ENCODE data around the gene DDX17. TPM values are rescaled to one million over a fixed set of nuclear protein-coding genes. Genes with fewer than 3 reads are reported as not detected.
"Not testable (repeated sequence)": the region's sequence is repeated elsewhere in the genome, so short reads cannot be mapped to it uniquely, and the experiment has no call there.

The DDX17 gene
- total RNA-seq, 1 experiment from 2014 or later: 380 TPM

GRCh38 chr22:38491707-38492348 is 14.3 kb downstream of the DDX17 start:
- DNase-seq (ENCODE audit: low read depth): no peak

DNA sequence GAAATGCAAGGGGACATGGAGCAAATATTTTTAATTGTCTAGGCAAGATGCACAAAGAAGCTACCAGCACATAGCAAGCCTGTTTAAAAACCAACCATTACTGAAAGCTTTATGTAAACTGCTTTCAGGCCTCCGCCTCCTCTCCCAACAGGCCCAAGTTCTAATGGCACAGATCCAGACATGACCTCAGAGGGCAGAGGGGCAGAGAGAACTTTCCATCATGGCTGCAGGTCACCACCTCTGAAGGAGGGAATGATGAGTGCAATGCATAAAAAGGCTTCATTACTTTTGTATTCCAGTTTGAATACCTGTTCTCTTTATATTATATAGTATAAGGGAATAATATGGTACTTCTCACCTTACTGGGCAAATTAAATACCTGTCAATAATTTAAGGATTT is 15.2 kb downstream of the DDX17 start:
- peak; percentile 62 for DNase-seq (ENCODE audit: low read depth)

GRCh38 chr22:38490475-38490874 is 15.6 kb downstream of the DDX17 start:
- no peak for DNase-seq (ENCODE audit: low read depth)

DNA sequence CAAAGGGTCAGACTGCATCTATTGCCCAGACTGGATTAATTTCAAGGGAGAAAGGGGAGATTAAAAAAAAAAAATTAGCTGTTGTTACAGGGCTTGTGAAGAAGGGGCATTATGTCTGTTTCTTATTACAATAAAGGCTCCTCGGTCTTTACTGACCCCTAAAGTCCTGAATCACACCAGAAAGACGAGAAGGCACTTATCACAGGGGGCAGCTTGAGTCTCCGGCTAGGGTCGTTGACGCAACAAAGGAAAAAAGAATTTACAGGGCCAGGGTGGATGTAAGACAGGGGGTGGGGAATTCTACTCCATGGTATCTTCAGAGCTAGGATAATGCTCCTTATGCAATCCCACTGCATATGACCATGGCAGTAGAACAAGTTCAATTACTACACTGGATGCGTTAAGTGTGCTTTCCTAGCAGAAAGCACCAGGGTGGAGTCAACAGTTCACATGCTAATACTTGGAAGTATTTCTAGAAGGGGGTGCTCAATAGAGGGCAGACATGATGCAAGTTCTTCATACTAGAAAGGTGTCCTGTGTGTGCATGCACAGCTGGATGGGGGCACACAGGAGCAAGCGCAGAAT is 16.5 kb downstream of the DDX17 start:
- no peak for DNase-seq (ENCODE audit: low read depth)

DNA sequence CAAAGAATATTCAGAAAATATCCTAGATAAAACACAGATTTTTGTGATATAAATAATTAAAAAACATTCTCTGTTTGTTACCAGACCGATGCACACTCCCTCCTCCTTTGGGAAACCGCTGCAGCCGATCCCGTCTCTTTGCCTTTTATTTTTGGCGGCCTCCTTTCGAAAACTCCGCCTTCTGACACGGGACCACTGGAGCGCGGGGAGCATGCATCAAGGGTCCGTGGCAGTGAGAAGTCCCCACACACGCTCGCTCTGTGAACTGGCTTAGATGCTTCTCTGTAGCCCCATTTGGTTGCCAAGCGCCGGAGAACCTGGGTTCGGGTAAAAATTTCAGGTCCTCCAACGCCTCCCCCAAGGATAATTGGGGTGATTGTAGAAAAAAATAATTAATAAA is 17.0 kb downstream of the DDX17 start:
- DNase-seq (ENCODE audit: low read depth): no peak

DNA sequence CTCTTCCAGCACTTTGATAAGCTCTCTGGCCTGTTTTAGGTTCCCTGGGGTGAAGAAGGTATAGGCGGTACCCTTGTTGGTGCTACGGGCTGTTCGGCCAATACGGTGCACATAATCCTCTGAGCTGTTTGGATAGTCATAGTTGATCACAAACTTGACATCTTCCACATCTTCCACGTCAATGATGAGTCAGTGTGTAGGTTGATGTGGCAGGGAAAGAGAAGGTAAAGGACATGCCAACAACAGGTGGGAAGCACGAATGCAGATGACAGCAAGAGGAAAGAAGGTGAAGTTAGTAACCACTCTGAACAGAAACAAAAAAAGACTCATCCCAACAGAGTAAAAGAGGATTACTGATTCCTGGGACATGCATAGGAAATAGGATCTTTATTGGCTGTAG is 18.2 kb downstream of the DDX17 start:
- DNase-seq (ENCODE audit: low read depth): no peak

DNA sequence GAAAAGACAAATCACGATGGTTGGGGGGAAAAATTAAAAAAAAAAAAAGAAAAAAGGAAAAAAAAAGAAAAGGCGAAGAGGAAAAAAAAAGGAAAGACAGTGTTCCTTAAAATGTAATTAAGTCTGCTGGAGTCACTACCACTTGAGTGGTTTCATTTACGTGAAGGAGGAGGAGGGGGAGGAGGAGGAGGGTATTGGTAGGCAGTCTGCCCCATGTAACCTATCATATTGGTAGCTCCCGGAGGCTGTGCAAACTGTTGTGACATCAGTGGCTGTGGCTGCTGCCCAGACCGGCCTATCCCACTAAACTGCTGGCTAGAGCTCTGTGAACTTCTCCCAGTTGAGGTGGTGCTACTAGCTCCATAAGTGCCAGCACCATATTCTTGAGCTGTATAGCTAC is 20.3 kb downstream of the DDX17 start:
- no peak for DNase-seq (ENCODE audit: low read depth)

GRCh38 chr22:38484244-38484643 is 21.9 kb downstream of the DDX17 start:
- no peak for DNase-seq (ENCODE audit: low read depth)

DNA sequence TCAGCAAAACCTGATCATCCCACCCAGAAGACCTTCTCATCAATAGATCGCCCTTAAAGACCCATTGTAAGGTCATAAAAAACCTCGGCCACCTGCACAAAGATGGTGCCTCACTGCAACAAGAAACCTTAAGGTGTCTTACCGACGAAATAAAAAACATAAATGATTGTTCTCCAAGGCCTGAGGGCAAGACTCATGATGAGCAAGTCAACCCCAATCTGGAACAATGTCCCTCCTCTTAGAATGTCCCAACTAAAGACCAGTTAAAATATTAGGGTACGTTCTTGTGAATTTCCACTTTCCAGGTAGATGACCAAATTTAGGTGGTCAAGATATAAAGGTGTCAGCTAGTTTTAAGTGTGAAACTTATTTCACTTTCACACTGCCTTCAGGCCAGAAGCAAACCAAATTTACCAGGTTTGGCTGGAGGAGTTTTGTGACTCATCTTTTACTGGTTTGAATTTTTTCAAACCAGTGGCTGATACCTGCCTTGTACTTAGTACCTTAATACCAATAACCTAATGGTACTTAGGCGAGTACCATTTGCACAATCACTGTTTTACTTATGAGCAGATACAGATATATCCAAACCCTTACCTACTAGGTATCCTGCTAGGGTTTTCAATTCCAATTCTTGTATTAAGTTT is 23.3 kb downstream of the DDX17 start:
- DNase-seq (ENCODE audit: low read depth): no peak

GRCh38 chr22:38481871-38482332 is 24.2 kb downstream of the DDX17 start:
- DNase-seq (ENCODE audit: low read depth): no peak

GRCh38 chr22:38481162-38481870 is 24.8 kb downstream of the DDX17 start:
- no peak for DNase-seq (ENCODE audit: low read depth)

DNA sequence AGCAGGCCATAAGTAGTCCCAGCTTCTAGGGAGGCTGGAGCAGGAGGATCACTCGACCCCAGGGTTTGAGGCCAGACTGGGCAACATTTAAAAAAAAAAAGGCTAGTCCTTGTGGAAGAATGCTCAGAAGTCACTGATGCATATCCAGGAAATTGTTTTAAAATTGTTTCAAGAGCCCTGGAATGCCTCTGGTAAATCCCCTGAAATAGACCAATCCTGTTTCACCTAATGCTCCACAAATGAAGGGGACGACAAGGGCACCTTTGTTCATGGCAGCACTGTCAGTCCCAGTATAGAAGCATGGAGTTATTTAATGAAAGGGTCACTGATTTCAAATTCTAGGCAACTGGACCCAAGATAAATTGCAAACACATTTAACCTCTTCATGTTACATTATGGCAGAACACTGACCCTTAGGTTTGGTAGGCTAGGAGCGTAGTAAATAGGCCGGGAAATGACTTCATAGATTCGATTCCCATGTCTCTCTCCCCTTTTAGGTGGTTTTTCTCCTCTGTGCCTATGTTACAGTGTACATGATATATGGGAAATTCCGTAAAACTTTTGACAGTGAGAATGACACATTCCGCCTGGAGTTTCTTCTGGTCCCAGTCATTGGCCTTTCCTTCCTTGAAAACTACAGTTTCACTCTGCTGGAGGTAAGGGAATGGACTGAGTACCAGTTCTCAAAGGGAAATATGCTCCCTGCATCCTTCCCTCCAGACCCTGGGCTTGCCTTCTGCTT is 26.8 kb downstream of the DDX17 start:
- no peak for DNase-seq (ENCODE audit: low read depth)

DNA sequence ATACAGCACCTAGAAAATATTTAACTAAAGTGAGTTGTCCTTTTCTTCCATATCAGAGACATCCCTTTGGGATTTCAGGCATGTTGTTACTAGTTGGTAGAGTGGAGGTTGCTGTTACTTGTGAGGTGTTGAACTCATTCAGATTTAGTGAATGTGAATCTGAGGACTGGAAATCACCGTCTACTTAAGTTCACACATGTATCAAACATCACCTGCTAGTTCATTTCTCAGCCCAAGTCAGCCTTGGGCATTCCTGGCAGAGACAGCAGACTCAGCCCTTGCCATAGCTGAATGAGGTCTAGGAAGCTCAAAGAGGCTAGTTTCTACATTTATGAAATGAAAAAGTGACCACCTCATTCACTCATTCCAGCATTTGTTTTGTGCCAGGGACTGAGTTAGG is 28.5 kb downstream of the DDX17 start:
- no peak for DNase-seq (ENCODE audit: low read depth)

DNA sequence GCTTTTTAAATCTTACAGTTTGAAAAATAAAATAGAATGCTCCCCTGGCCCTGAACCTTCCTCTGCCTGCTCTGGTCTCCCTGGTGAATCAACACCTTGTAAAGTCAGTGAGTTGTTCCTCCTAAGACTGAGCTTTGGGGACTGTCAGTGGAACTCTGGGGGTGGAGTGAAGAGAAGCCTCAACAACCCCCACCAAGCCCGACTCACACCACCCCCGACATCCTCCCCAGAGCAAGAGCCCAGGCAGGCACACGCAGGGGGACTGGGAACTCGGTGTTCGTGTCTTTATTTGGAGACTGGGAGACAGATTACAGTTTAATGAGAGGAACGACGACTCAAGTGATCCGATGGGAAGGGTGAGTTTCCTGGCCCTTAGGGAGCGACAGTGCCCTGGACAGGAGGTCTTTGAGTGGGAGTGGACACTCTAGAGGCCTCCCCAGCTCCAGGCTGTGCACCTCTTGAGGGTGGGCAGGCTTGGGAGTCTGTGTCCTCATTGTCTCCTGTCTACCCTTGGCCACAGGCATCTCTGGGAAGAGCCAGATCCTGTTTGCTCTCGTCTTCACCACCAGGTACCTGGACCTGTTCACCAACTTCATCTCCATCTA is 32.0 kb downstream of the DDX17 start:
- no peak for DNase-seq (ENCODE audit: low read depth)

DNA sequence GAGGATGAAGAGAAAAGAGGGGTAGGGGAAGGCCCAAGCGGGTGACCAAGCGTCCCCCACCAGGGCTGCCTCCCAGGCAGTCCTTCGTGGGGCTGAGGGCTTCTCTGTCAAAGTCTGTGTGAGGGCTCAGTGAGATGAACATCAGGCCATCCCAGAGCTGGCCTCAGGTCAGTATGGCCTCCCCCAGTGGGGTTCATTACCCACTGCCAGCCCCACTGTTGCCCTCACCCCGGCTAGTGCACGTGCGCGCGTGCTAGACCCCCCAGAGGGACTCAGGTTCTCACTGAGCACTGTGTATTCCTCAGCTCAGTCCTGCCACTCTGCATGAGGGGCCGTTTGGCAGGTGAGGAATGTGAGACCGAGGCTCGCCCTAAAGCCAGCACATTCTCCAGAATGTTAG is 34.9 kb downstream of the DDX17 start:
- no peak for DNase-seq (ENCODE audit: low read depth)

DNA sequence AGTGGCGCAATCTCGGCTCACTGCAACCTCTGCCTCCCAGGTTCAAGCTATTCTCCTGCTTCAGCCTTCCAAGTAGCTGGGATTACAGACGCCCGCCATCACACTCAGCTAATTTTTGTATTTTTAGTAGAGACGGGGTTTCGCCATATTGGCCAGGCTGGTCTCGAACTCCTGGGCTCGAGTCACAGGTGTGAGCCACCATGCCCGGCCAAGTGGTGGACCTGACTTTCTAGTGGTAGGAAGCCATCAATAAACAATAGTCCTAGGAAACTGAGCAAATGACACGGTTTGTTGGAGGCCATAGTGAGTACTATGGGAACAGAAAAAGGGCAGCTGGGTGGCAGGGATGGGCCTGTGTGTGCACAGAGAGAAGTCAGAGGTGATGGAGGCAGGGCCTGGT is 35.9 kb downstream of the DDX17 start:
- not testable (repeated sequence) for DNase-seq (ENCODE audit: low read depth)

DNA sequence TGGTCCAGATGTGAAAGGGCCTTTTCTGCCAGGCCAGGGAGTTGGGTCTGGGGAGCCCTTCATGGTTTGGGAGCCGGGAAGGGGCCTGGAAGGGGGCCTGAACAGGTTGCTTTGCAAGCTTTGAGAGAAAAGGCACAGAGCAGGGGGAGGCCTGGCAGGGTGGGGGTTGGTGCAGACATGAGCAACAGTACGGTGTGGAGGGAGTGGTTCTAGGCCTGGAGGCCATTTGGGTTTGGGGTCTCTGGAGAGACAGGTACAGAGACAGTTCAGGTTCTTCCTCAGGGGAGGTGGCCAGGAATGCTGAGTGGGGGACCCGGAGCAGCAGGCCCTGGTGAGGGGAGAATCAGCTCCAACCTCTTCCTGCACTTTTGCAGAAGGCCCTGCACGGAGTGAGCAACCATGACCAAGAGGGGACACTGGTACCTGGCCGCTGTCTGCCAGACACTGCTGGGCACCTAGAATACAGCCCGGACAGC is 36.8 kb downstream of the DDX17 start:
- no peak for DNase-seq (ENCODE audit: low read depth)

- no peak for DNase-seq (ENCODE audit: low read depth)
Measured at GRCh38 chr22:38468443-38469305, 37.4 kb downstream of the DDX17 start.

DNA sequence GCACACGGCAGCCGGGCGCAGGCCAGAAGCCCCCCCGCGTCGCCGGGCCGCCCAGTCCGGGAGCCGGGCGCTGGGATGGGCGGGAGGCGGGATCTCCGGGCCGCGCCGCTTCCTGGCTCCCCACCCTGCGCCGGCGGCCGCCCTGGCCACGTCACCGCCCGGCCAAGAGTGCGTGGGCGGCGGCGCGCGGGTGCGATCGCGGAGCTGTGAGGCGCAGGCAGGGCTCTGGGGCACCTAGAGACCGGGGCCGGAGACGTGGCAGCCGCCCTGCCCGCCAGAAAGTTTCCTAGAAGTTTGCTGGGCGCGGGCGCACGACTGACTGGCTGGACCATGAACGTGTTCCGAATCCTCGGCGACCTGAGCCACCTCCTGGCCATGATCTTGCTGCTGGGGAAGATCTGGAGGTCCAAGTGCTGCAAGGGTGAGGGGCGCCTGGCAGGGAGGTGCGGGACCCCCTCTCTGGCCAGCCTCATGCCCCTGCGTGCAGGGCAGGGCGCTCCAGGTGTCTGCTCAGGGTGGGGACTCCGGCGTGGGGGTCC is 38.1 kb downstream of the DDX17 start, which contains the start of gene KDELR3:
TSS of gene KDELR3 (plus strand) at position 193 of the 539 bp plus-strand sequence. CDS start at position 331, 138 bp downstream.
- peak; percentile 64 for DNase-seq (ENCODE audit: low read depth)

DNA sequence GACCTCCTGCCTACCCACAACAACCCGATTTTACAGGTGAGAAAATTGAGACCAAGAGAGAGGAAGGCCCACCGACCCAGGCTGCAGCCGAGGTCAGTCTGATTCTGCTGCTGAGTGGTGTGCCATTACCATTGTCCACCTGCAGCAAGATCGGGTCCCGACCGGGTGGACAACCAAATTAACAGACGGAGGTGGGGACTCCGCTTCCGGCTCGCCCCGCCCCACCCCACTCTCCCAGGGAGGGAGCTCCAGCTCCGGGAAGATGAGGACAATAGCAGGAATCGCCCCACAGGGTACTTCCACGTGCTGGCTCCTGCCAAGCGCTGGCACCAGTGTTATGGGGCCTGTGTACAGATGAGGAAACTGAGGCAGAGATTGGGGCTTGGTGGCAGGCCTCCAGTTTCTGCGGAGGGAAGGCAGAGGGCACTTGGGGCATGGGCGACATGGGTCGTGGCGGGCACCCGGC is 38.6 kb downstream of the DDX17 start:
- DNase-seq (ENCODE audit: low read depth): no peak
